Transverse colon (tissue), 4 donors: ENCODE measurements around the gene SENP7. TPM values are rescaled to one million over a fixed set of nuclear protein-coding genes. Genes with fewer than 3 reads are reported as not detected.
"Not testable (repeated sequence)": the region's sequence is repeated elsewhere in the genome, so short reads cannot be mapped to it uniquely, and the experiment has no call there.

ENCODE experiments used
- DNase-seq: peaks from one replicate; pipeline ENCODE4 v3.0.0-alpha.2; 2019
- H3K27ac ChIP-seq, 4 donors: fragments of 200-600 bp; sonication (generic); 2 replicates each; pipeline ENCODE4 v1.5.1; 2016 to 2018; ENCODE audit warnings: inconsistent platforms in 4 of 4
- H3K27me3 ChIP-seq: fragments of 200-600 bp; sonication (generic); 2 replicates; pipeline ENCODE4 v1.5.1; 2017; ENCODE audit warnings: inconsistent platforms
- H3K36me3 ChIP-seq, 4 donors: fragments of 200-600 bp; sonication (generic); 2 replicates each; pipeline ENCODE4 v1.5.1; 2017 to 2019; ENCODE audit warnings: inconsistent platforms in 4 of 4
- H3K4me1 ChIP-seq, 4 donors: fragments of 200-600 bp; sonication (generic); 2 replicates each; pipeline ENCODE4 v1.5.1; 2017 to 2020; ENCODE audit warnings: inconsistent platforms in 4 of 4
- H3K4me3 ChIP-seq, 4 donors: fragments of 200-600 bp; sonication (generic); 1 replicate in 1 of 4; 2 replicates in 3 of 4; pipeline versions ENCODE4 v1.5.1 to v1.6.1; 2017 to 2019; ENCODE audit warnings: inconsistent platforms in 4 of 4
- H3K9me3 ChIP-seq, 2 donors: fragments of 200-600 bp; sonication (generic); 2 replicates each; pipeline ENCODE4 v1.5.1; 2017 to 2019; ENCODE audit warnings: inconsistent platforms in 2 of 2
- EP300 ChIP-seq: sonication (generic); formaldehyde crosslinking; IDR thresholded peaks from one replicate; pipeline ENCODE4 v1.6.1; 2017; ENCODE audit warnings: antibody characterized with exemption, low read depth
- POLR2A ChIP-seq: fragments of 450-650 bp; IDR thresholded peaks from one replicate; pipeline ENCODE4 v1.6.1; 2016; ENCODE audit warnings: antibody characterized with exemption, mild to moderate bottlenecking, moderate library complexity
- POLR2AphosphoS5 ChIP-seq, 3 donors: sonication (generic); formaldehyde crosslinking; IDR thresholded peaks; one replicate each; pipeline ENCODE4 v1.6.1; 2016; ENCODE audit warnings: antibody characterized with exemption in 3 of 3
- WGBS, 2 donors: methylation state at CpG; one replicate each; pipeline ENCODE4 v1.1.5; 2018; ENCODE audit warnings: low coverage in 1 of 2; 5-methylcytosine and 5-hydroxymethylcytosine counted together
- in situ Hi-C, 4 donors: fragments of 200-750 bp; cut with MboI; loops; one replicate each; pipeline versions ENCODE4 v1.15.0 to v1.15.1; 2017; ENCODE audit warnings: low sequenced_read_pairs in 3 of 4, low pct_ligation_motif_present in 1 of 4, low pct_unique_long_range_greater_than_20kb in 1 of 4
- intact Hi-C: fragments of 100-400 bp; cut with DNase I; formaldehyde crosslinking; loops from one replicate; pipeline ENCODE4 v1.15.1; 2023; ENCODE audit warnings: low total_unique reads
- total RNA-seq, 4 donors: library from RNA; depleted of rRNA; stranded (reverse); fragments of >200 nt; gene quantifications; one replicate each; pipeline ENCODE4 v1.1.0, GENCODE V29; 2016
- TF ChIP-seq, protein P1 (sequence below), 5 experiments: fragments of 200-600 bp in 3 of 5; fragments of 450-650 bp in 2 of 5; sonication (generic) in 3 of 5; IDR thresholded peaks; 1 replicate in 2 of 5; 2 replicates in 3 of 5; pipeline ENCODE4 v1.5.1; 2016 to 2017; ENCODE audit warnings: antibody characterized with exemption in 5 of 5, inconsistent platforms in 3 of 5, mild to moderate bottlenecking in 2 of 5, moderate library complexity in 1 of 5

SENP7 gene, protein sequence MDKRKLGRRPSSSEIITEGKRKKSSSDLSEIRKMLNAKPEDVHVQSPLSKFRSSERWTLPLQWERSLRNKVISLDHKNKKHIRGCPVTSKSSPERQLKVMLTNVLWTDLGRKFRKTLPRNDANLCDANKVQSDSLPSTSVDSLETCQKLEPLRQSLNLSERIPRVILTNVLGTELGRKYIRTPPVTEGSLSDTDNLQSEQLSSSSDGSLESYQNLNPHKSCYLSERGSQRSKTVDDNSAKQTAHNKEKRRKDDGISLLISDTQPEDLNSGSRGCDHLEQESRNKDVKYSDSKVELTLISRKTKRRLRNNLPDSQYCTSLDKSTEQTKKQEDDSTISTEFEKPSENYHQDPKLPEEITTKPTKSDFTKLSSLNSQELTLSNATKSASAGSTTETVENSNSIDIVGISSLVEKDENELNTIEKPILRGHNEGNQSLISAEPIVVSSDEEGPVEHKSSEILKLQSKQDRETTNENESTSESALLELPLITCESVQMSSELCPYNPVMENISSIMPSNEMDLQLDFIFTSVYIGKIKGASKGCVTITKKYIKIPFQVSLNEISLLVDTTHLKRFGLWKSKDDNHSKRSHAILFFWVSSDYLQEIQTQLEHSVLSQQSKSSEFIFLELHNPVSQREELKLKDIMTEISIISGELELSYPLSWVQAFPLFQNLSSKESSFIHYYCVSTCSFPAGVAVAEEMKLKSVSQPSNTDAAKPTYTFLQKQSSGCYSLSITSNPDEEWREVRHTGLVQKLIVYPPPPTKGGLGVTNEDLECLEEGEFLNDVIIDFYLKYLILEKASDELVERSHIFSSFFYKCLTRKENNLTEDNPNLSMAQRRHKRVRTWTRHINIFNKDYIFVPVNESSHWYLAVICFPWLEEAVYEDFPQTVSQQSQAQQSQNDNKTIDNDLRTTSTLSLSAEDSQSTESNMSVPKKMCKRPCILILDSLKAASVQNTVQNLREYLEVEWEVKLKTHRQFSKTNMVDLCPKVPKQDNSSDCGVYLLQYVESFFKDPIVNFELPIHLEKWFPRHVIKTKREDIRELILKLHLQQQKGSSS
- total RNA-seq: 10 to 100 TPM; 11.9 to 26.2 (median 20.3) TPM

DNA sequence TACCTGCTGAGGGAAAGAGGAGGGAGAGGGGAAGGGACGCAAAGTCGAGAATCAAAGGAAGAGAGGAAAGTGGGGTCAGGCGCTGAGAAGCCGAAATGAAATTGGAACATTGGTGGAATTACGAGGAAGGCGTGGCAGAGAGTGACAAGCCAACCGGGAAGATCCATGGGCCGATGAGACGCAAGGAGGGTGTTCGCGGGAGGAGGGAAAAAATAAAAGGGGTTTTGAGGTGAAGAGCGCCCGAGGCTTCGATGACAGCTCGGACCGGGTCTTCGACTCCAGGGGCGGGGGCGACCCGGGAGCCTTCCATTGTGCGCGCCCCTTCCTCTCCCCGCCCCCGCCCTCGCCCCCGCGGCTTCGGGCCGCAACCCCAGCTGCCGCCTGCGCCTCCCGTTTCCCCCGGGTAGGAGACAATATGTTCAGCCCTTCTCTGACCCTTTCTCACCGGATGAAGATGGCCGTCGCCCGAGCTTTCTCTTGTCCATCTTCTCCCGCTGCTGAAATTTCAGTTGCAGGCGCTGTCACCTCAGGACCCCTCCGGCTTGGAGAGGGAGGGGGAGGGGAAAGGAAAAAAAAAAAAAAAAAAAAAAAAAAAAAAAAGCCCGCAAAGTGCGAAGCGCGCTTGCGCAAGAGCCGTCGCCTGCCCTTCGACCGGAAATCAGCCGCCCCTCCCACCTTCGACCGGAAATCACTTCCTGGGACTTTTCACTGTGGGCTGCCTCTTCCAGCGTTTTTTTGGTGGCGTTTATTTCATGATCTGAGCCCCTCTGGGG, at the start of gene SENP7:
Gene SENP7 (minus strand): TSS at position 567 of the 773 bp plus-strand sequence. CDS start 82 bp downstream, at position 485.
- H3K27me3 ChIP-seq: peaks cover 2% of the 10 kb centered on the region
- H3K4me3 ChIP-seq: peak within 1 kb of the TSS; percentile 55 to 98 (median 83)
- H3K4me1 ChIP-seq: peaks cover 0 to 28% (median 3%) of the 10 kb centered on the region in 4 donors
- peak within 1 kb of the TSS; percentile 94 to 99 (median 96) for H3K27ac ChIP-seq
- H3K36me3 ChIP-seq: no peaks in the 10 kb centered on the region
- intact Hi-C loops: no loop called here
- WGBS, 2 donors: 0 to 2% methylated on average over 11 to 53 of the region's 54 CpGs
- TF ChIP-seq POLR2A (peak; percentile 42), EP300 (no peak), POLR2AphosphoS5 (IDR thresholded peaks at IDR 0.05) (peak; percentile 33 to 57 (median 56))
- TF ChIP-seq, protein P1, sequence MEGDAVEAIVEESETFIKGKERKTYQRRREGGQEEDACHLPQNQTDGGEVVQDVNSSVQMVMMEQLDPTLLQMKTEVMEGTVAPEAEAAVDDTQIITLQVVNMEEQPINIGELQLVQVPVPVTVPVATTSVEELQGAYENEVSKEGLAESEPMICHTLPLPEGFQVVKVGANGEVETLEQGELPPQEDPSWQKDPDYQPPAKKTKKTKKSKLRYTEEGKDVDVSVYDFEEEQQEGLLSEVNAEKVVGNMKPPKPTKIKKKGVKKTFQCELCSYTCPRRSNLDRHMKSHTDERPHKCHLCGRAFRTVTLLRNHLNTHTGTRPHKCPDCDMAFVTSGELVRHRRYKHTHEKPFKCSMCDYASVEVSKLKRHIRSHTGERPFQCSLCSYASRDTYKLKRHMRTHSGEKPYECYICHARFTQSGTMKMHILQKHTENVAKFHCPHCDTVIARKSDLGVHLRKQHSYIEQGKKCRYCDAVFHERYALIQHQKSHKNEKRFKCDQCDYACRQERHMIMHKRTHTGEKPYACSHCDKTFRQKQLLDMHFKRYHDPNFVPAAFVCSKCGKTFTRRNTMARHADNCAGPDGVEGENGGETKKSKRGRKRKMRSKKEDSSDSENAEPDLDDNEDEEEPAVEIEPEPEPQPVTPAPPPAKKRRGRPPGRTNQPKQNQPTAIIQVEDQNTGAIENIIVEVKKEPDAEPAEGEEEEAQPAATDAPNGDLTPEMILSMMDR (IDR thresholded peaks at IDR 0.05): no peak
- H3K9me3 ChIP-seq: no peaks in the 10 kb centered on the region
- DNase-seq: peak; percentile 88
- in situ Hi-C loops: no loop called here

DNA sequence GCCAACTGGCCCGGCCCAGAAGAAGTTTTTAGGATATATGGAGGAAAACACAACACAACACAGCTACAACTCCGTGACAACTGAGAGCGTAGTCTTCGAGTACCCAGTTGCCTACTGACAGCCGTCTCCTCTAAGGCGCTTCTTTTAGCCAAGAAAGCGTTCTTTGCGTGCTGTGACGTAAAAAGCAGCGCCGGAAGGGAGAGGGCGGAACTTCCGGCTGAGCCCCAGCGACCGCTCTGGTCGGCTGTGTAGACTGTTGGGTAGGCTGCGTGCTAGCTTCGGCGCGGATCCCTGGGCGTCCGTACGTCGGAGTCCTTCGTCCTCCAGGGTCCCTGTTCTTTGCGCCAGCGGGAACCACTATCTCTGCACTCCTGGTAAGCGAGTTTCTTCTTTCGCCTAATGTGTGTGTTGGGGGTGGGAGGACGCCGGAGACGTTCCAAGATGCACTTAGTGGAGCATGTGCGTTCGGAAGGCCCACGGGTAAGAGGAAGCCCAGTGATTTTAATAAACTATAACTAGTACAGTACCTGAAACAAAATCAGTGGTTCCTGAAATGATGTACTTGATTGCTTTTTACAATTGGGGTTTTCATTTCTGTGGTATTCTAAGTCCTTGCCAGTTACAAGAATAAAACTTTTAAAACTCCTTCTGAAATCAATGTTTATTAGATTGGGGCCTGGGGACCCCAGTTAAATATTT, 48.8 kb upstream of the SENP7 start, which contains the start of gene TRMT10C:
Gene TRMT10C (plus strand): TSS at position 239 of the 699 bp plus-strand sequence. CDS start 2,914 bp downstream, outside the sequence.
- WGBS, 2 donors: 0 to 1% methylated on average over 1 to 35 of the region's 35 CpGs
- DNase-seq: peak; percentile 94
- Histone ChIP-seq H3K36me3 (peaks cover 0 to 18% (median 0%) of the 10 kb centered on the region in 4 donors), H3K4me1 (peaks cover 7 to 23% (median 9%) of the 10 kb centered on the region in 4 donors), H3K9me3 (no peaks in the 10 kb centered on the region), H3K4me3 (peak within 1 kb of the TSS; percentile 54 to 96 (median 72)), H3K27ac (peak within 1 kb of the TSS; percentile 85 to 95 (median 87)), H3K27me3 (peaks cover 29% of the 10 kb centered on the region)
- intact Hi-C loops: no loop called here
- in situ Hi-C loops: loop anchor here in 1 of 4 donors (10.0 kb wide), 1 partner anchor 123 kb away; the partner anchor contains the start of gene RPL24
- TF ChIP-seq POLR2A (peak; percentile 88), POLR2AphosphoS5 (IDR thresholded peaks at IDR 0.05) (peak; percentile 93 to 96 (median 93)), EP300 (no peak)
- TF ChIP-seq, protein P1 (IDR thresholded peaks at IDR 0.05): no peak

GRCh38 chr3:101556064-101556463, 43.1 kb upstream of the SENP7 start:
- 50 to 64% methylated on average over 1 to 3 of the region's 3 CpGs for WGBS, 2 donors
- intact Hi-C loops: no loop called here

GRCh38 chr3:101553381-101553780, 40.4 kb upstream of the SENP7 start:
- intact Hi-C loops, H3K4me1 ChIP-seq, DNase-seq, H3K36me3 ChIP-seq, H3K4me3 ChIP-seq, H3K27ac ChIP-seq, H3K9me3 ChIP-seq, in situ Hi-C loops: not testable (repeated sequence)
- 67 to 80% methylated on average over 4 to 5 of the region's 5 CpGs for WGBS, 2 donors
- peaks cover 18% of the 10 kb centered on the region for H3K27me3 ChIP-seq

More at GRCh38 chr3:101556064-101556463, 43.1 kb upstream of the SENP7 start:
- in situ Hi-C loops: no loop called here
- no peak for TF ChIP-seq POLR2A
- TF ChIP-seq, protein P1 (IDR thresholded peaks at IDR 0.05): no peak
- DNase-seq: no peak
- no peak overlapping the region for H3K27ac ChIP-seq
- H3K4me3 ChIP-seq: no peak overlapping the region
- H3K9me3 ChIP-seq: no peaks in the 10 kb centered on the region
- no peaks in the 10 kb centered on the region for H3K36me3 ChIP-seq
- H3K4me1 ChIP-seq: no peaks in the 10 kb centered on the region
- peaks cover 34% of the 10 kb centered on the region for H3K27me3 ChIP-seq

DNA sequence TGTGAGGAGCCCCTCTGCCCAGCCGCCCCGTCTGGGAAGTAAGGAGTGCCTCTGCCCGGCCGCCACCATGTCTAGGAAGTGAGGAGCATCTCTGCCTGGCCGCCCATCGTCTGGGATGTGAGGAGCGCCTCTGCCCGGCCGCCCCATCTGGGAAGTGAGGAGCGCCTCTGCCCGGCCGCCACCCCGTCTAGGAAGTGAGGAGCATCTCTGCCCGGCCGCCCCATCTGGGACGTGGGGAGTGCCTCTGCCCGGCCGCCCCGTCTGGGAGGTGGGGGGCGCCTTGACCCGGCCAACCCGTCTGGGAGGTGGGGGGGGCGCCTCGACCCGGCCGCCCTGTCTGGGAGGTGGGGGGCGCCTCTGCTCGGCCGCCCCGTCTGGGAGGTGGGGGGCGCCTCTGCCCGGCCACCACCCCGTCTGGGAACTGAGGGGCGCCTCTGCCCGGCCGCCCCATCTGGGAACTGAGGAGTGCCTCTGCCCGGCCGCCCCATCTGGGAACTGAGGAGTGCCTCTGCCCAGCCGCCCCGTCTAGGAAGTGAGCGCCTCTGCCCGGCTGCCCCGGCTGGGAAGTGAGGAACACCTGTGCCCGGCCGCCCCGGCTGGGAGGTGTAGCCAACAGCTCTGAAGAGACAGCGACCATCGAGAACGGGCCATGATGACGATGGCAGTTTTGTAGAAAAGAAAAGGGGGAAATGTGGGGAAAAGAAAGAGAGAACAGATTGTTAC, 38.5 kb upstream of the SENP7 start:
- in situ Hi-C loops, H3K36me3 ChIP-seq, DNase-seq, intact Hi-C loops, H3K4me1 ChIP-seq, H3K27ac ChIP-seq, H3K4me3 ChIP-seq, H3K27me3 ChIP-seq, H3K9me3 ChIP-seq: not testable (repeated sequence)
- 91 to 95% methylated on average over 4 to 32 of the region's 50 CpGs for WGBS, 2 donors
